ENCODE results near the gene NUP205.

The NUP205 gene

GRCh38 chr7:135550196-135550595 lies 7.5 kb upstream of the NUP205 start:
- no peak for DNase-seq (ENCODE audit: low read depth in 2 of 2)

DNA sequence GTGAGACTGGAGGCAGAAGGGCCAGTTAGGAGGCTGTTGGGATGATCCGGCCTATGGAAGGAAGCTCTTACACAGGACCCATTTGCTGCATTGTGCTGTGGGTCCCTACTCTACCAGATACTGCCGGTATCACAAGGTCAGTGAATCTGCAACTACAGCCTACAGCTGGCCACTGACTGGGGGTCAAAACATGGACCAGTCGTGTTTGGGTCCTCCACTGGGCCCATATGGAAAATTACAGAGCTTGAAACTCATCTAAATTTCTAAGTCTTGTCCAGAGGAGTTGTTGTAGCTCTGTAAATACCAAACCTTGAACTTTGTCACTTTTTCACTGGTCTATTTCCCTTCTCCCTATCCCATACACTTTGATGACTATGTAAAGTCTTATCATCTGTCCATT lies 5.6 kb upstream of the NUP205 start:
- DNase-seq (ENCODE audit: low read depth in 2 of 2), result no peak

GRCh38 chr7:135553346-135553745 lies 4.4 kb upstream of the NUP205 start:
- DNase-seq (ENCODE audit: low read depth in 2 of 2), result no peak

DNA sequence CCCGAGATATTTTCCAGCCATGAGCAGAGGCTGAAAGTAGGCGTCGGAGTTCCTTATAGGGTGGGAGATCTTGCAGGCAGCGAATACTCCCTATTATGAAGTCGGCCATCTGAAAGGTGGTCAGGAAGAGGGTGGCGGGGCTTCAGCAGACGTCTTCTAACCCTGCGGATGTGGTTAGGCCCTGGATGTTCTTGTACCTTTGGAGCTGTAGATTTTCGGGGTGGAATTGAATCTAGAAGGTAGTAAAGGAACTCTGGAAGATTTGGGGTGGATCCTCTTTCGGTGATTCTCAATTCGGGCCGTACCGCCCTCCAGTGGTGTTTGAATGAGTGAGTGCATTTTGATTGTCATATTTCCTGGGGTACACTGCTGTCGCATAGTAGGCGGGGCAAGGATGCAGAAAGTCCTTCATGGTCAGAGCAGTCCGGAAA lies 635 bp downstream of the NUP205 start:
- peak; percentile 34 to 42 for DNase-seq (ENCODE audit: low read depth in 2 of 2)

DNA sequence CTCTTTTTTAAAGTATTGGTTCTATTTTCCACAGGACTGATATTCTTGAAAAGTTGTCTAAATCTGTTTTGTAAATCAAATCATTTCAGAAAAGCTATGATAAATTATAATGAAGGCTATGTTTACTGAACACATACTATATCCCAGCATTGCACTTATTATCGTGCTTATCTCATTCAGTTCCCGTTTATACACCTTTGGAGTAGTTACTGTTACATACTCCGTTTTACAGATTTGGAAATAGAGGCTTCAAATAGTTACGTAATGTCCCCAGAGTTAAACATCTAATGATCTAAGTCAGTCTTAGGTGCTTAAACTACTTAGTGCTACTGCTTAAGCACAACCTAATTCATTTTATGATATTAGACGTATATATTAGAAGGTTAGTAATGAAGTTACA lies 1.2 kb downstream of the NUP205 start:
- DNase-seq (ENCODE audit: low read depth in 2 of 2), result no peak

GRCh38 chr7:135560631-135561030 lies 2.9 kb downstream of the NUP205 start:
- no peak for DNase-seq (ENCODE audit: low read depth in 2 of 2)

DNA sequence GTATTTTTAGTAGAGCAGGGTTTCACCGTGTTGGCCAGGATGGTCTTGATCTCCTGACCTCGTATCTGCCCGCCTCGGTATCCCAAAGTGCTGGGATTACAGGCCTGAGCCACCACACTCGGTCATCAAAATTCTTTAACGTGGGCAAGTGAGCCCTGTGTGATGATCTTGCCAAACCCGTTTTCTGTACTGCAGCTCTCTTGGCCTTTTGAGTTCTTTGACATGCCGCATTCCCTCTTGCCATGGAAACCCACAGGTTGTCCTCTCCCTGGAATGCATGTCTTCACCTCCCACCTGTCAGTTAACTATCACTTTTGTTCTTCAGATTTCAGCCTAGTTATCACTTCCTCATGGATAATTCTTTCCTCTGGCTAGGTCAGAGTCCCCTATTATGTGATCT lies 5.0 kb downstream of the NUP205 start:
- DNase-seq (ENCODE audit: low read depth in 2 of 2), result no peak

DNA sequence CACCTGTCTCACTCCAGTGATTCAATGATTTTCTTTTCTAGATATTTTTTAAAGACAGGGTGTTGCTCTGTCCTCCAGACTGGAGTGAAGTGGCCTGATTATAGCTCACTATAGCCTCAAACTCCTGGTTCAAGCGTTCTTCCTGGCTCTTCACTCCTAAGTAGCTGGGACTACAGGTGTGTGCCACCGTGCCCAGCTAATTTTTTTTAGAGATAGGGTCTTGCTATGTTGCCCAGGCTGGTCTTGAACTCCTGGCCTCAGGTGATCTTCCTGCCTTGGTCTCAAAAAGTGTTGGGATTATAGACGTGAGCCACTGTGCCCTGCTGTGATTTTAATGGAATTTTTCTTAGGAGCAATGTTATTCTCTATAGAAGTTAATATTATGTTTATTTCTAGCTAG lies 14.1 kb downstream of the NUP205 start:
- no peak for DNase-seq (ENCODE audit: low read depth in 2 of 2)

GRCh38 chr7:135573541-135573940 lies 15.8 kb downstream of the NUP205 start:
- DNase-seq (ENCODE audit: low read depth in 2 of 2), result no peak

- DNase-seq (ENCODE audit: low read depth in 2 of 2), result no peak
Measured at GRCh38 chr7:135575296-135575695, 17.6 kb downstream of the NUP205 start.

DNA sequence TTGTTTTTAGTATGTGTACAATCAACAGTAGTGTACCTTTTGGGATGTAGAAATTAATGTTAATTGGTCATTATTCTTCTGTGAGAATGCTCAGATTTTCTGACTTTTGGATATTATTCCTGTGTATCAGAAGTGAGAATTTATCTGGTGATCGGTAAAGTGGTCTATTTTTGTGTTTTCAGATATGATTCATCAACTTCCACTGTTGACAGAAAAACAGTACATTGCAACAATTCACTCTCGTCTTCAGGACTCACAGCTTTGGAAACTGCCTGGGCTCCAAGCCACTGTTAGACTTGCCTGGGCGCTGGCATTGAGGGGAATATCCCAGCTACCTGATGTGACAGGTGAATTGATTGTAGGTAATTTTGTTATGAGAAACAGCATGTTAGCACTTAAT lies 20.9 kb downstream of the NUP205 start:
- DNase-seq (ENCODE audit: low read depth in 2 of 2), result no peak

DNA sequence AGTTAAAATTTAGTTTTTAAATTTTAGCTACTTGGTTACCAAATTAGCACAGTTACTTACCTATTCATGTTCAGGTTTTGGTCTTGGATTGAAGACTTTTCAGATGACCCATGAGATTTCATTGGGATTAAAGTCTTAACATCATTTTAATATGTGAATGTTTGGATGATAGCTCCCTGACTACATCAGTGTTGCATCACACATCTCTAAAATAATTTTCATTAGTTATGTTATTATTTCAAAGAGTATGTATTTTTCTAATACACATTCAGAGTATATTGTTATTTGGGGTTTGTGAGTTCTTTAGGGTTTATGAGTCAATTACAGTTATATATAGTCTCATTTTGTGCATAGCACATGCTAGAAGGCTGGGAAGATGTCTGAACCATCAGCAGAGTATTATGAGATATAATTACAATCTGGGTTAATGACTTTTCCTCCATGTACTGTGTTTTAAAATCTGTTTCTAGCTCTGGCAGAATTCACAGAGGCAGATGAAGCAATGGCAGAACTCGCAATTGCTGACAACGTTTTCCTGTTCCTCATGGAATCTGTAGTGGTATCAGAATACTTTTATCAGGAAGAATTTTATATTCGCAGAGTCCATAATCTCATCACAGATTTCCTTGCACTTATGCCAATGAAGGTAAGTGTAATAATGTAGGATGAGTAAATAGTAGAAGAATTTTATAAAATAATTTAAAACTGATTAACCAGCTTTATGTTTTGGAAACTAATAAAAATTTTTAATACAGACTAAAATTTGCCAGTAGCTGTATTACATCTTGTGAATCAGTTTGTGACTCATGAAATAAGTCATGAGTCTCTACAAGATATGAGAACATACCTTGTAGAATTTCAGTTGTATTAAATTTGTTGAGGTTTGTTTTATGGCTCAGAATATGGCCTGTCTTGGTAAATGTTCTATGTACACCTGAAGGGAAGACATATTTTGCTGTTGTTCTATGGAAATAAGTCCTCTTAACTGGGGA lies 26.9 kb downstream of the NUP205 start:
- DNase-seq (ENCODE audit: low read depth in 2 of 2), result no peak

- DNase-seq (ENCODE audit: low read depth in 2 of 2), result no peak
Measured at GRCh38 chr7:135597181-135597925, 39.6 kb downstream of the NUP205 start.

- no peak for DNase-seq (ENCODE audit: low read depth in 2 of 2)
Measured at GRCh38 chr7:135597926-135598305, 40.2 kb downstream of the NUP205 start.

GRCh38 chr7:135599471-135599870 lies 41.8 kb downstream of the NUP205 start:
- no peak for DNase-seq (ENCODE audit: low read depth in 2 of 2)

DNA sequence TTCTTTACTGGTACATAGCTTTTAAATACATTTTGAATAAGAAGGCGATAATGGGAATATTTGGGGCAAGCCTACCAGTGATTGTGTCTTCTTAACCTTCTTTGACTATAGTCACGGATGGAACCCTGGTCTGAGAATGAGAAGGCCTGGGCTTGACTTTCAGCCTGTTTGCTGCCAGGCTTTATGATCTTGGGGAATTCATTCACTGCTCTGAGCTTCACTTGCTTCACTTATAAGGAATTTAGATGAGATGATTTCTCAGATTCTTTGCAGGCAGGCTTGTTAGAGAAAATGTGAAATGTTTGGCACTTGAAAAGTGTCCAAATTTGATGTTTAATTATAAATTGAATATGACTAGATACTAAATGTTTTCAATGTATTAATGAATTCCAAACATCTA lies 42.5 kb downstream of the NUP205 start:
- DNase-seq (ENCODE audit: low read depth in 2 of 2), result no peak

- DNase-seq (ENCODE audit: low read depth in 2 of 2), result no peak
Measured at GRCh38 chr7:135601182-135601581, 43.5 kb downstream of the NUP205 start.

- no peak for DNase-seq (ENCODE audit: low read depth in 2 of 2)
Measured at GRCh38 chr7:135602304-135602703, 44.6 kb downstream of the NUP205 start.

- DNase-seq (ENCODE audit: low read depth in 2 of 2), result no peak
Measured at GRCh38 chr7:135616136-135616535, 58.4 kb downstream of the NUP205 start.

DNA sequence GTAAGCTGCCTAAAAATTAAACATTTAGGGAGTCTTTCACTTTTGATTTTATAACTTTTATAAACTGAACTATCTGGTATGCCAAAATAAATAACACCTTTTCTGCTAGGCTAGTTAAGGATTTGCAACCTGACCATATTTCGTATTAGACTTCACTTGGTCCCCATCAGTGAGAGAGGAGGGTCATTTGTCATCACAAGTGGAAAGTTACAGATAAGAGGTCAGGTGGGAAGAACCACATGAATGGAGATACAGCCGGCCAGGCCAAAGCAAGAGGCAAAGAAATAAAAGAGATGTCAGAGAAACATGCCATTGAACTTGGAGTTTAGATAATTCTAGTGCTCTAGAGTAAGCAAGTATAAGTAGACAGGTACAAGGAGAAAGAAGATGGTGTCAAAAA lies 60.1 kb downstream of the NUP205 start:
- DNase-seq (ENCODE audit: low read depth in 2 of 2), result no peak

DNA sequence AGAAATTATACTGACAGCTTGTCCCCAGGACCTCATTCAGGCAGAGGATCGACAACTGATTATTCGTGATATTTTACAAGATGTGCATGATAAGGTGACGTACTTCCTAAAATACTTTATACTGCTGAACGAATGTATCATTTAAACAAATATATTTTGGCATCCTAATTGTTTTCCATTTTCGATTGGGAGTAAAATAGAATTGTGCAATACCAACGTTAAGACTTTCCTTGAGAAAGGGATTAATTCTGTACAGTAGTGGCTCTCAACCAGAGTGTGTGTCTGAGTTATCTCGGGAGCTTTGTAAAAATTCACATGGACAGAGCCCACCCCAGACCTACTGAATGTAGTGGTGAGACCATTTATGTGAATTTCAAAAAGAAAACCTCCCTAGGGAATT lies 60.8 kb downstream of the NUP205 start:
- DNase-seq (ENCODE audit: low read depth in 2 of 2), result no peak

DNA sequence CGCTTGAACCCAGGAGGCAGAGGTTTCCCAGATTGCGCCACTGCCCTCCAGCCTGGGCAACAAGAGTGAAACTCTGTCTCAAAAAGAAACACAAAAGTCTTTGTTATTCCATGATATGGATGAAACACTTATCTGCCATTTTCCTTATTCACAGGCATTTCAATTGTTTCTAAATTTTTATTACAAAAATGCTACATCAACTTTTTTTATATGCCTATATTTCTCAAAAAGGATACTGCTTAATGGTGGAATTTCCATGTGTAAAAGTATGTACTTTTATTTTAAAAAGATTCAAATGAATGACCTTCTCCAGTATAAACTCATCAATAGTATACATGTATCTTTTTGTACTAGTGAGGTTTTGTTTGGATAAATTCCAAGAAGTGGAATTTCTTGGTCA lies 62.7 kb downstream of the NUP205 start:
- no peak for DNase-seq (ENCODE audit: low read depth in 2 of 2)
